Measurements from ENCODE around the gene EPHA6.

The EPHA6 gene

GRCh38 chr3:97187771-97188170 is 373.4 kb downstream of the EPHA6 start:
- Histone ChIP-seq H3K36me3 (ENCODE audit: insufficient read depth, low read length) (no peaks in the 10 kb centered on the region), H3F3A (ENCODE audit: insufficient read depth, low read length) (no peaks in the 10 kb centered on the region), H3K79me2 (ENCODE audit: insufficient read depth, low read length) (no peaks in the 10 kb centered on the region)

GRCh38 chr3:97189835-97190234 is 375.4 kb downstream of the EPHA6 start:
- Histone ChIP-seq H3K27ac (ENCODE audit: low read depth, low read length, poor library complexity, severe bottlenecking) (no peak overlapping the region), H3F3A (ENCODE audit: insufficient read depth, low read length) (no peaks in the 10 kb centered on the region), H3K9ac (ENCODE audit: low read length) (no peak overlapping the region), H3K4me1 (ENCODE audit: insufficient read depth, low read length, severe bottlenecking) (no peaks in the 10 kb centered on the region), H3K4me2 (ENCODE audit: low read length) (no peak overlapping the region), H3K4me3 (ENCODE audit: low read depth, low read length, poor library complexity, severe bottlenecking) (no peak overlapping the region), H3K27me3 (ENCODE audit: insufficient read depth, low read length) (no peaks in the 10 kb centered on the region), H3K9me3 (ENCODE audit: low read length) (no peaks in the 10 kb centered on the region), H3K79me2 (ENCODE audit: insufficient read depth, low read length) (no peaks in the 10 kb centered on the region), H3K36me3 (ENCODE audit: insufficient read depth, low read length) (no peaks in the 10 kb centered on the region), H3K9me2 (ENCODE audit: low read depth, low read length) (no peaks in the 10 kb centered on the region), H2AFZ (ENCODE audit: low read length) (no peak overlapping the region), H4K20me1 (ENCODE audit: insufficient read depth, low read length) (no peaks in the 10 kb centered on the region)
- TF ChIP-seq EZH2 (IDR thresholded peaks at IDR 0.05; ENCODE audit: borderline replicate concordance, low read length): no peak
- TF ChIP-seq, protein P1, sequence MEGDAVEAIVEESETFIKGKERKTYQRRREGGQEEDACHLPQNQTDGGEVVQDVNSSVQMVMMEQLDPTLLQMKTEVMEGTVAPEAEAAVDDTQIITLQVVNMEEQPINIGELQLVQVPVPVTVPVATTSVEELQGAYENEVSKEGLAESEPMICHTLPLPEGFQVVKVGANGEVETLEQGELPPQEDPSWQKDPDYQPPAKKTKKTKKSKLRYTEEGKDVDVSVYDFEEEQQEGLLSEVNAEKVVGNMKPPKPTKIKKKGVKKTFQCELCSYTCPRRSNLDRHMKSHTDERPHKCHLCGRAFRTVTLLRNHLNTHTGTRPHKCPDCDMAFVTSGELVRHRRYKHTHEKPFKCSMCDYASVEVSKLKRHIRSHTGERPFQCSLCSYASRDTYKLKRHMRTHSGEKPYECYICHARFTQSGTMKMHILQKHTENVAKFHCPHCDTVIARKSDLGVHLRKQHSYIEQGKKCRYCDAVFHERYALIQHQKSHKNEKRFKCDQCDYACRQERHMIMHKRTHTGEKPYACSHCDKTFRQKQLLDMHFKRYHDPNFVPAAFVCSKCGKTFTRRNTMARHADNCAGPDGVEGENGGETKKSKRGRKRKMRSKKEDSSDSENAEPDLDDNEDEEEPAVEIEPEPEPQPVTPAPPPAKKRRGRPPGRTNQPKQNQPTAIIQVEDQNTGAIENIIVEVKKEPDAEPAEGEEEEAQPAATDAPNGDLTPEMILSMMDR (IDR thresholded peaks at IDR 0.05; ENCODE audit: low read length): no peak

More at GRCh38 chr3:97187771-97188170, 373.4 kb downstream of the EPHA6 start:
- Histone ChIP-seq H3K9me3 (ENCODE audit: low read length) (no peaks in the 10 kb centered on the region), H3K27me3 (ENCODE audit: insufficient read depth, low read length) (no peaks in the 10 kb centered on the region), H3K4me2 (ENCODE audit: low read length) (no peak overlapping the region), H3K9me2 (ENCODE audit: low read depth, low read length) (no peaks in the 10 kb centered on the region), H3K4me1 (ENCODE audit: insufficient read depth, low read length, severe bottlenecking) (no peaks in the 10 kb centered on the region), H3K9ac (ENCODE audit: low read length) (no peak overlapping the region), H4K20me1 (ENCODE audit: insufficient read depth, low read length) (no peaks in the 10 kb centered on the region), H3K4me3 (ENCODE audit: low read depth, low read length, poor library complexity, severe bottlenecking) (no peak overlapping the region), H3K27ac (ENCODE audit: low read depth, low read length, poor library complexity, severe bottlenecking) (no peak overlapping the region), H2AFZ (ENCODE audit: low read length) (no peak overlapping the region)
- TF ChIP-seq, protein P1 (IDR thresholded peaks at IDR 0.05; ENCODE audit: low read length): no peak
- TF ChIP-seq EZH2 (IDR thresholded peaks at IDR 0.05; ENCODE audit: borderline replicate concordance, low read length): no peak

DNA sequence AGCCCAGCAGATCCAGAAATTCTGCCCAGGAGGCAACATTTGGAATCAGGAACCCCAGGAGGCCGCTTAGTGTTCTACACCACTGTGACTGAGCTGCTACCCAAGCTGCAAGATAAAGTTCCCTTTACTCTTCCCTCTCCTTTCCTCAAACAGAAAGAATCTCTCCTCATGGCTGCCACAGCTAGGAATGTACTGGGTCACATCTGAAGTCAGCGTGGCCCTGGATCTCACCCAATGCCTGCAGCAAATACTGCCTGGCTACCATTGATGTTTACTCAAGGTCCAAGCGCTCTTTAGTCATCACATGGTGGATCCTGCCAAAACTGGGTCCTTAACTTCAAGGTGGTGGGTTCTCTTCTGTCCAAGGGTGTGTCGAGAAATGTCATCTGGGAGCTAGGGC is 382.7 kb downstream of the EPHA6 start:
- Histone ChIP-seq H2AFZ (ENCODE audit: low read length) (no peak overlapping the region), H3K4me1 (ENCODE audit: insufficient read depth, low read length, severe bottlenecking) (no peaks in the 10 kb centered on the region), H3K9me2 (ENCODE audit: low read depth, low read length) (no peaks in the 10 kb centered on the region), H3K9me3 (ENCODE audit: low read length) (no peaks in the 10 kb centered on the region), H3K4me3 (ENCODE audit: low read depth, low read length, poor library complexity, severe bottlenecking) (no peak overlapping the region), H3K9ac (ENCODE audit: low read length) (no peak overlapping the region), H3K27me3 (ENCODE audit: insufficient read depth, low read length) (no peaks in the 10 kb centered on the region), H3F3A (ENCODE audit: insufficient read depth, low read length) (no peaks in the 10 kb centered on the region), H3K36me3 (ENCODE audit: insufficient read depth, low read length) (no peaks in the 10 kb centered on the region), H4K20me1 (ENCODE audit: insufficient read depth, low read length) (no peaks in the 10 kb centered on the region), H3K4me2 (ENCODE audit: low read length) (no peak overlapping the region), H3K79me2 (ENCODE audit: insufficient read depth, low read length) (no peaks in the 10 kb centered on the region), H3K27ac (ENCODE audit: low read depth, low read length, poor library complexity, severe bottlenecking) (no peak overlapping the region)
- no peak for TF ChIP-seq EZH2 (IDR thresholded peaks at IDR 0.05; ENCODE audit: borderline replicate concordance, low read length)
- TF ChIP-seq, protein P1 (IDR thresholded peaks at IDR 0.05; ENCODE audit: low read length): no peak

All from OCI-LY1 (cell line).